ENCODE data around the gene ZNF71. TPM values are rescaled to one million over a fixed set of nuclear protein-coding genes. Genes with fewer than 3 reads are reported as not detected.

The ZNF71 gene
- total and polyA plus RNA-seq, 5 donors = 5.0 to 7.5 (median 6.4) TPM

DNA sequence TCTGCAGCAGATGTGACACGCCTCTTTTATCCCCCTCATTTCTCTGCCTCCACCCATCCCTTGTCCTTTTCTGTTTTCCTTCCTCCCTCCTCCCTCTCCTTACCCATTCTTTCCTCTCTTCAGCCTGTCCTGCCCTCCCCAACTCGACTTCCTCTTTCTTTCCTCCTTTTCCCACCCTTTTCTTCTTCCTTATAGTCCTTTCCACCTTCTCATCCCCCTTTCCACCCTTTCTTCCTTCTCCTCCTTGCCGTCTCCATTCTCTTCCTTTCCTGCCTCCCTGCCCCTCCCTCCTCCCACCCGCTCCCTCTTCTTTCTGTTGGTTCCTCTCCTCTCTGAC lies 688 bp upstream of the ZNF71 start:
- no peaks in the 10 kb centered on the region for H3K9me3 ChIP-seq (ENCODE audit: control insufficient read depth, low read length)
- no peak for ATAC-seq
- no peak overlapping the region for H3K27ac ChIP-seq (ENCODE audit: low read length)

DNA sequence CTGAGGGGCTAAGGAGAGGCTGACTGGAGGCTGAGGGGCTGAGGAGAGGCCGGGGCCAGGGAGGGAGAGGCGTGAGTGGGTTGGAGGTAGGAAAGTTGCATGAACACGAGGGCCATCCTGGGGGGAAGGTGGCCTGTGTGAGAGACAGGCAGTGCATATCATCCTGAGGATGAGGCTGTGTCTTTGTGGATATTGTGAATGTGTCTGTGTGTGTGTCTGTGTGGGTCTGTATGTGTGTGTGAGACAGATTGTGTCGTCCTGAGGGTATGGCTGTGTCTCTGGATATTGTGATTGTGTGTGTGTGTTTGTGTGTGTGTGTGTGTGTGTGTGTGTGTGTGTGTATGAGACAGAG lies 422 bp downstream of the ZNF71 start:
- ATAC-seq (peak in 1 of 2 donors; percentile 48), DNase-seq (no peak)
- intact Hi-C loops (cut with DNase I) = no loop called here
- Histone ChIP-seq H3K4me3 (ENCODE audit: low read length) (peak overlapping the region; percentile 82), H3K27ac (ENCODE audit: low read length) (peak overlapping the region; percentile 43), H3K9me3 (ENCODE audit: control insufficient read depth, low read length) (no peaks in the 10 kb centered on the region), H3K4me1 (ENCODE audit: control insufficient read depth, insufficient read depth, low read length) (peaks cover 11% of the 10 kb centered on the region), H3K27me3 (ENCODE audit: control insufficient read depth, insufficient read depth) (no peaks in the 10 kb centered on the region)
- WGBS = 0% methylated on average over 4 of the region's 4 CpGs

More for the DNA sequence above, 688 bp upstream of the ZNF71 start:
- H3K27me3 ChIP-seq (ENCODE audit: control insufficient read depth, insufficient read depth) = no peaks in the 10 kb centered on the region
- peak overlapping the region; percentile 82 for H3K4me3 ChIP-seq (ENCODE audit: low read length)
- H3K4me1 ChIP-seq (ENCODE audit: control insufficient read depth, insufficient read depth, low read length) = peaks cover 11% of the 10 kb centered on the region
- no peak for DNase-seq
- intact Hi-C loops (cut with DNase I) = no loop called here
- WGBS = 65% methylated on average over 4 of the region's 4 CpGs

DNA sequence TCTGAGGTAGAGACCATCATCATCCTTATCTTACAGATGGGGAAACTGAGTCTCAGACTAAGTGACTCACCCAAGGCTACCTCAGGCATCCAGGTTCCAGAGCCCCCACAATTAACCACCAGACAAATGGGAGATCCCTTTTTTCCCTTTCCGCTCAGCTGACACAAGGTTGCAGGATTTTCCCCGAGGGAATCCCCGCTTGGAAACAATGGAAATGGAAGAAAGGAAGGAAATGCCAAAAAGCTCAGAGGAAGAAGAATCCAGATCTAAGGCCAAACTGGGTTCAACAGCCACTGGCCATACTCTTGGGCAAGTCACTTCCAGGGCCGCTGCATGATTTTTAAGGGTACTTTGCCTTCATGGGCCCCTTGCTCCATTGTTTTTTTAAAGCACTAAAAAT lies 1.6 kb downstream of the ZNF71 start:
- intact Hi-C loops (cut with DNase I) = no loop called here
- DNase-seq (no peak), ATAC-seq (no peak)
- H3K27me3 ChIP-seq (ENCODE audit: control insufficient read depth, insufficient read depth) = no peaks in the 10 kb centered on the region
- no peak overlapping the region for H3K27ac ChIP-seq (ENCODE audit: low read length)
- no peaks in the 10 kb centered on the region for H3K9me3 ChIP-seq (ENCODE audit: control insufficient read depth, low read length)
- whole genome bisulfite sequencing = 67% methylated on average over 4 of the region's 4 CpGs
- H3K4me1 ChIP-seq (ENCODE audit: control insufficient read depth, insufficient read depth, low read length) = peaks cover 11% of the 10 kb centered on the region
- no peak overlapping the region for H3K4me3 ChIP-seq (ENCODE audit: low read length)

DNA sequence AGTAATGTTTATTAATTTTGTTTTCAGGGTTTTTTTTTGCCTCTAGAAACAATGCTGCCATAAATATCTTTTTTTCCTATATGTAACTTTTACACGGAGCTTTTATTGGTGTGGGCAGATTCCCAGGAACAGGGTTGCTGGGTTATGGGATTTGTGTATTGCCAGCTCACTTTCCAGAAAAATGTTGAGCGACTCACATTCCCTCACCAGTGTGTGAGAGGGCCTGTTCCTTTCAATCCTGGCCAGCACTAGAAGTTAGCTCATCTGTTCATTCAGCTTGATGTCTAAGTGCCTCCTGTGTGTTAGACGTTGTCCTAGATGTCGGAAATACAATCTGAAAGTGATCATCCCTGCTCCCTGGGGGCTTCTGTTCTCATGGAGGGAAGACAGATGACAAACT lies 2.6 kb downstream of the ZNF71 start:
- Histone ChIP-seq H3K4me1 (ENCODE audit: control insufficient read depth, insufficient read depth, low read length) (peaks cover 11% of the 10 kb centered on the region), H3K27ac (ENCODE audit: low read length) (no peak overlapping the region), H3K4me3 (ENCODE audit: low read length) (no peak overlapping the region), H3K27me3 (ENCODE audit: control insufficient read depth, insufficient read depth) (no peaks in the 10 kb centered on the region), H3K9me3 (ENCODE audit: control insufficient read depth, low read length) (no peaks in the 10 kb centered on the region)
- intact Hi-C loops (cut with DNase I) = no loop called here
- DNase-seq (no peak), ATAC-seq (no peak)
- 84% methylated on average over 4 of the region's 4 CpGs for WGBS

DNA sequence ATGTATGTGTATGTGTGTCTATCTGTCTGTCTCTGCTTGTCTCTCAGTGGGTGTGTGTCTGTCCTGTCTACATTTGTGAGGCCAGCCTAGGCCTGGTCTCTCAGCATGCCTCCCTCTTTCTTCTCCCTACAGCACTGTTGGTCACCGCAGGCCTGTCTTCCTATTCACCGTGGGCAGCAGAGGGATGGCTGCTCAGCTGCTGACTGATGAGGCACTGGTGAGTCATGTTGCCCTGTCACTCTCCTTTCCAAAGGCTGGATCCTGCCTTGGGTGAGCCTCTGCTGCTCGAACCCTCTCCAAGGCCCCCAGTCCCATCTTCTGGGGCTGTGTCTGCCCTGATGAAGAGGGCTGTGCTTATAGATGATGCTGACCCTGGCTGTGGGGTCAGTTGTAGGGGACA lies 6.3 kb downstream of the ZNF71 start:
- Histone ChIP-seq H3K27ac (ENCODE audit: low read length) (no peak overlapping the region), H3K9me3 (ENCODE audit: control insufficient read depth, low read length) (peaks cover 4% of the 10 kb centered on the region), H3K4me1 (ENCODE audit: control insufficient read depth, insufficient read depth, low read length) (peaks cover 5% of the 10 kb centered on the region), H3K27me3 (ENCODE audit: control insufficient read depth, insufficient read depth) (no peaks in the 10 kb centered on the region), H3K4me3 (ENCODE audit: low read length) (no peak overlapping the region)
- 97% methylated on average over 3 of the region's 3 CpGs for WGBS
- intact Hi-C loops (cut with DNase I) = no loop called here
- ATAC-seq (no peak), DNase-seq (no peak)

DNA sequence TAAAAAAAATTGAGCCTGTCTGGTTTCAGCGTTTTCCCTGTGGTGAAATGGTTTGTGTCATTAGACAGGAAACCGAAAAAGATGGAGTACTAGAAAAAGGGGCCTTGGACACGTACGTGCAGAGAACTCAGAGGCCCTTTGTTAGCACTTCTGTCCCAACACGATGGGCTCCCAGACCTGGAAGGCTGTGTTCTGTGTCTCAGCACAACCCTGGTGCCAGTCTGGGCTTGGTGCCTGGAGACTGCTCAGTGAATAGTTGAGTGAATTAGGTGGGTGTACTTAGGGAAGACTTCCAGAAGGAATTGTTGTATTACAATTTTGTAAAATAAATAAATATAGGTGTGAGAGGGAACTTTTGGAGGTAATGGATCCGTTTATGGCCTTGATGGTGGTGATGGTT lies 8.7 kb downstream of the ZNF71 start:
- Histone ChIP-seq H3K27ac (ENCODE audit: low read length) (no peak overlapping the region), H3K4me3 (ENCODE audit: low read length) (no peak overlapping the region), H3K9me3 (ENCODE audit: control insufficient read depth, low read length) (peaks cover 4% of the 10 kb centered on the region), H3K4me1 (ENCODE audit: control insufficient read depth, insufficient read depth, low read length) (peaks cover 4% of the 10 kb centered on the region), H3K27me3 (ENCODE audit: control insufficient read depth, insufficient read depth) (no peaks in the 10 kb centered on the region)
- no peak for DNase-seq
- peak; percentile 48 to 57 for ATAC-seq
- 76% methylated on average over 6 of the region's 6 CpGs for WGBS
- intact Hi-C loops (cut with DNase I) = no loop called here

DNA sequence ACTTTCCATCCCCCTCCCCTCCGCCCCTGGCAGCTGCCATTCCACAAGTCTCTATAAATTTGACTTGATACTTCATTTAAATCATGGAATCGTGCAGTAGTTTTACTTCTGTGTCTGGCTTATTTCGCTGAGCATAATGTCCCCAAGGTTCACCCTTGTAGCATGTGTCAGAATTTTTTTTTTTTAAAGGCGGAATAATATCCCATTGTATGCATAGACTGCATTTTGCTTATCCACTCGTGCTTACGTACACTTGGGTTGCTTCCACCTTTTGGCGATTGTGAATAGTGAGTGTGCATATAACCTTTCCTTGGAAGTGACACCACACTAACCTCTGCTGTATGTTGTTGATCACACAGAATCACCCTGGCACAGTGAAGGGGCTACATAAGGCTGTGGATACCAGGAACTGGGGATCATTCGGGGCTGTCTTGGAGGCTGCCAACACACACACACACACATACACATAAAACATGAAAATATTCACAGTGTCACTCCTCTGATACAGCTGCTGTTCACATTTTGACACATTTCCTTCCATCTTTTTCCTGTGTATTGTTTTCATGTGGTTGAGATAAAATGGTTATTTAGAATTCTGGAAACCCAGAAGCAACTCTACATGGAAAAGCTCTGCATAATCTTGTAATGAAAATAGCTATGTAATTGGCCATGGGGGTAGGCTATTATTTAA lies 13.3 kb downstream of the ZNF71 start:
- ATAC-seq = no peak
- 79% methylated on average over 8 of the region's 8 CpGs for whole genome bisulfite sequencing
- peaks cover 4% of the 10 kb centered on the region for H3K9me3 ChIP-seq (ENCODE audit: control insufficient read depth, low read length)
- intact Hi-C loops (cut with DNase I) = no loop called here
- no peaks in the 10 kb centered on the region for H3K27me3 ChIP-seq (ENCODE audit: control insufficient read depth, insufficient read depth)
- H3K4me1 ChIP-seq (ENCODE audit: control insufficient read depth, insufficient read depth, low read length) = peaks cover 2% of the 10 kb centered on the region
- no peak overlapping the region for H3K4me3 ChIP-seq (ENCODE audit: low read length)
- no peak overlapping the region for H3K27ac ChIP-seq (ENCODE audit: low read length)
- no peak for DNase-seq

DNA sequence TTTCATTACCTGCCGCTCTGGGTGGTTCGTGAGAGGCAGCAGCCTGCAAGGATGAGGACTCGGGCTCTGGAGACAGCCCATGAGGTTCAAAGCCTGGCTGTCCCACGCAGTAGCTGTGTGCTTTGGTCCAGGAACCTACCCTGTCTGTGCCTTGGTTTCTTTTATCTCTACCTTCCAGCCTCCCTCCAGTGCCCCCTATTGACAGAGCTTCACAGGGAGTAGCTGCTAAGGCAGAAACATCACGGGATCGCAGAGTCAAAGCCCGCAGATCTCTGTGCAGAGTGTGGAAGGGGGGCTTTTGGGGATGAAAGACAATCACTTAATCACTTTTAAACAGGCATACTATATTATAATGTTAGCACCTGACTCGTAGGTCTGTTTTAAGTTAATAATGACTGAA lies 16.2 kb downstream of the ZNF71 start:
- DNase-seq (no peak), ATAC-seq (no peak)
- intact Hi-C loops (cut with DNase I) = no loop called here
- H3K9me3 ChIP-seq (ENCODE audit: control insufficient read depth, low read length) = no peaks in the 10 kb centered on the region
- H3K27ac ChIP-seq (ENCODE audit: low read length) = no peak overlapping the region
- 81% methylated on average over 8 of the region's 8 CpGs for WGBS
- peaks cover 2% of the 10 kb centered on the region for H3K4me1 ChIP-seq (ENCODE audit: control insufficient read depth, insufficient read depth, low read length)
- no peak overlapping the region for H3K4me3 ChIP-seq (ENCODE audit: low read length)
- H3K27me3 ChIP-seq (ENCODE audit: control insufficient read depth, insufficient read depth) = no peaks in the 10 kb centered on the region

DNA sequence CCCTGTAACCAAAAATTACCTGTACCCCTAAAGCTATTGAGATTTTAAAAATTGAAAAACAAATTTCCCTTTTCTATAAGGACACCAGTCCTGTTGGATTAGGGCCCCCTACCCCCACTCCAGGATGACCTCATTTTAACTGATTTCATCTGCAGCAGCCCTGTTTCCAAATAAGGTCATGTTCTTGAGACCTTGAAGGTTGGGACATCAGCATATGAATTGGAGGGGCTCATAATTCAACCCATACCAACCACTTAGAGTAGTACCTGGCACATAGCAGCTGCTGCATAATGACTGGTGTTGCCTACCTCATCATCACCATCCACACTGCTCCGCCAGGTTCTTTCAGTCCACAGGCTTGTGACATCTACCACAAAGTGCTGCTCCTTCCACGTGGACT lies 17.6 kb downstream of the ZNF71 start:
- Histone ChIP-seq H3K27ac (ENCODE audit: low read length) (no peak overlapping the region), H3K27me3 (ENCODE audit: control insufficient read depth, insufficient read depth) (no peaks in the 10 kb centered on the region), H3K4me3 (ENCODE audit: low read length) (no peak overlapping the region), H3K4me1 (ENCODE audit: control insufficient read depth, insufficient read depth, low read length) (peaks cover 2% of the 10 kb centered on the region), H3K9me3 (ENCODE audit: control insufficient read depth, low read length) (no peaks in the 10 kb centered on the region)
- WGBS = 95% methylated on average over 2 of the region's 2 CpGs
- intact Hi-C loops (cut with DNase I) = no loop called here
- ATAC-seq (no peak), DNase-seq (no peak)

DNA sequence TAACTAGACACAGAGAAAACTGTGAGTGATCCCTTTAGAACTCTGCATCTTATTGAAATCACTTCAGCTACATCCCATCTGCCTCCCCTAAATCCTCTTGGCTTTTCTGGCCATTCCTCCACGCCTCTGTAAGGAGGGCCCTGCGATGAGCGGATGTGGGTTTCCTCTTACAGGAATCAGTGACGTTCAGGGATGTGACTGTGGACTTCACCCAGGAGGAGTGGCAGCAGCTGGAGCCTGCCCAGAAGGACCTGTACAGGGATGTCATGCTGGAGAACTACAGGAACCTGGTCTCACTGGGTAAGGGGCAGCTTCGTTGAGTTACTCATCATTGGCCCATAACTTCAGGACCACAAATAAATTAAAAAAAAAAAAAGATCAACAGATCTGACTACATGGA lies 18.5 kb downstream of the ZNF71 start:
- H3K4me1 ChIP-seq (ENCODE audit: control insufficient read depth, insufficient read depth, low read length) = no peaks in the 10 kb centered on the region
- H3K27me3 ChIP-seq (ENCODE audit: control insufficient read depth, insufficient read depth) = no peaks in the 10 kb centered on the region
- DNase-seq = no peak
- ATAC-seq = no peak
- H3K9me3 ChIP-seq (ENCODE audit: control insufficient read depth, low read length) = no peaks in the 10 kb centered on the region
- no peak overlapping the region for H3K4me3 ChIP-seq (ENCODE audit: low read length)
- 86% methylated on average over 5 of the region's 5 CpGs for WGBS
- intact Hi-C loops (cut with DNase I) = no loop called here
- no peak overlapping the region for H3K27ac ChIP-seq (ENCODE audit: low read length)

DNA sequence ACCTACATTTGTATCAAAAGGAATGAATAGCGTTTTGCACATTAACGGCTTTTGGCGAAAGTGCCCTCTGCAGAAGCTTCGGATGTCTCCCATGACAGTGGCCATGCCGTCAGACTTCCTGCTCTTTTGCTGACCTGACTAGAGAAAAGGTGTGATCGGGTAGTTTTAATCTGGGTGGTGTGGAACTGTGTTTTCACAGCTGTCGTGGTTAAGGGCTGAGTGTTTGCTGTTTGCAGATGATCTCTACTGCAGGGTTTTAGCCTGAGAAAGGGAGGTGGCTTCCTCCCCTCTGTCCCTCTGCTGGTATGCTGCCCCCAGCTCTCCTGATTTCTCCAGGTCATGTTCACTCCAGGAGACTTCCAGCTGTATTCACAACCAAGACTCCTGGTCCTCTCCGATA lies 22.4 kb downstream of the ZNF71 start:
- 91% methylated on average over 8 of the region's 8 CpGs for WGBS
- Histone ChIP-seq H3K4me1 (ENCODE audit: control insufficient read depth, insufficient read depth, low read length) (no peaks in the 10 kb centered on the region), H3K4me3 (ENCODE audit: low read length) (no peak overlapping the region), H3K9me3 (ENCODE audit: control insufficient read depth, low read length) (no peaks in the 10 kb centered on the region), H3K27me3 (ENCODE audit: control insufficient read depth, insufficient read depth) (no peaks in the 10 kb centered on the region), H3K27ac (ENCODE audit: low read length) (no peak overlapping the region)
- ATAC-seq (no peak), DNase-seq (no peak)
- intact Hi-C loops (cut with DNase I) = no loop called here

DNA sequence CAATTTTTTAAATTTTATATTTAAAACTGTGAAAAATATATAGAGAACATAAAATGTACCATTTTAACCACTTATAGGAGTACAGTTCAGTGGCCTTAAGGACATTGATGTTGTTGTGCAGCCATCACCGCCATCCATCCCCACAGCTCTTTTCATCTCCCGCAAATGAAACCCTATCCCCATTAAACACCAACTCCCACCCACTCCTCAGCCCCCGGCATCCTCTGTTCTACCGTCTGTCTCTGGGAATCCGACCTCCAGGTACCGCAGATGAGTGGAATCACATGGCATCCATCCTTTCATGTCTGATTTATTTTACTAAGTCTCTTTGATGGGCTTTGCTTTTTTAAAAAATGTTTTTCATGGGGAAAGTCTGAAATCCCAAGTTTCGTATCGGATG lies 24.0 kb downstream of the ZNF71 start:
- 76% methylated on average over 8 of the region's 8 CpGs for WGBS
- DNase-seq = no peak
- Histone ChIP-seq H3K9me3 (ENCODE audit: control insufficient read depth, low read length) (no peaks in the 10 kb centered on the region), H3K4me3 (ENCODE audit: low read length) (no peak overlapping the region), H3K4me1 (ENCODE audit: control insufficient read depth, insufficient read depth, low read length) (no peaks in the 10 kb centered on the region), H3K27ac (ENCODE audit: low read length) (no peak overlapping the region), H3K27me3 (ENCODE audit: control insufficient read depth, insufficient read depth) (no peaks in the 10 kb centered on the region)
- ATAC-seq = no peak
- intact Hi-C loops (cut with DNase I) = no loop called here
